Thyroid gland (tissue), 4 donors: ENCODE results near the gene TMEM183A.

ENCODE experiments used
- POLR2A ChIP-seq, 2 donors: fragments of 450-650 bp; IDR thresholded peaks; one replicate each; pipeline ENCODE4 v1.6.1; 2017; ENCODE audit warnings: antibody characterized with exemption in 2 of 2, mild to moderate bottlenecking in 2 of 2, moderate library complexity in 1 of 2
- TF ChIP-seq, protein P1 (sequence below), 6 experiments: fragments of 200-600 bp in 3 of 6; fragments of 450-650 bp in 3 of 6; sonication (generic) in 3 of 6; IDR thresholded peaks; one replicate each; pipeline ENCODE4 v1.5.1; 2016 to 2019; ENCODE audit warnings: antibody characterized with exemption in 6 of 6, mild to moderate bottlenecking in 2 of 6, inconsistent platforms in 1 of 6, moderate library complexity in 1 of 6

DNA sequence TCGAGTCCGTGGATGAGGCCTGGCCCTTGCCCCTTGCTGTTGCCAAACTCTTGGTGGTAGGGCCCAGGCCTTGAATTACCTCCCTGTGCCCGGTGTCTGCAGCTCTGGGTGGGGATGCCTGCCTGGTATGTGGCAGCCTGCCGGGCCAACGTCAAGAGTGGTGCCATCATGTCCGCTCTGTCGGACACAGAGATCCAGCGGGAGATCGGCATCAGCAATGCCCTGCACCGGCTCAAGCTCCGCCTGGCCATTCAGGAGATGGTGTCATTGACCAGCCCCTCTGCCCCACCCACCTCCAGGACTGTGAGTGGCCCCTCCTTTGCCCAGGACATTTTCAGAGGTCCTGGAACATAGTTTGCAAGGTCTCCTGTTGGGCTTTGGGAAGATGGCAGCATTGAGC lies 52.9 kb downstream of the TMEM183A start:
- TF ChIP-seq, protein P1, sequence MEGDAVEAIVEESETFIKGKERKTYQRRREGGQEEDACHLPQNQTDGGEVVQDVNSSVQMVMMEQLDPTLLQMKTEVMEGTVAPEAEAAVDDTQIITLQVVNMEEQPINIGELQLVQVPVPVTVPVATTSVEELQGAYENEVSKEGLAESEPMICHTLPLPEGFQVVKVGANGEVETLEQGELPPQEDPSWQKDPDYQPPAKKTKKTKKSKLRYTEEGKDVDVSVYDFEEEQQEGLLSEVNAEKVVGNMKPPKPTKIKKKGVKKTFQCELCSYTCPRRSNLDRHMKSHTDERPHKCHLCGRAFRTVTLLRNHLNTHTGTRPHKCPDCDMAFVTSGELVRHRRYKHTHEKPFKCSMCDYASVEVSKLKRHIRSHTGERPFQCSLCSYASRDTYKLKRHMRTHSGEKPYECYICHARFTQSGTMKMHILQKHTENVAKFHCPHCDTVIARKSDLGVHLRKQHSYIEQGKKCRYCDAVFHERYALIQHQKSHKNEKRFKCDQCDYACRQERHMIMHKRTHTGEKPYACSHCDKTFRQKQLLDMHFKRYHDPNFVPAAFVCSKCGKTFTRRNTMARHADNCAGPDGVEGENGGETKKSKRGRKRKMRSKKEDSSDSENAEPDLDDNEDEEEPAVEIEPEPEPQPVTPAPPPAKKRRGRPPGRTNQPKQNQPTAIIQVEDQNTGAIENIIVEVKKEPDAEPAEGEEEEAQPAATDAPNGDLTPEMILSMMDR (IDR thresholded peaks at IDR 0.05) = no peak
- no peak for TF ChIP-seq POLR2A (IDR thresholded peaks at IDR 0.05)
